ENCODE measurements around the gene USP34.
"Not testable (repeated sequence)": the region's sequence is repeated elsewhere in the genome, so short reads cannot be mapped to it uniquely, and the experiment has no call there.

Gene USP34

GRCh38 chr2:61470965-61471904, at the start of gene USP34:
Gene USP34, minus strand, starts transcription at chr2:61471087. Its CDS starts 395 bp downstream, at chr2:61470692.
- DNase-seq, result peak; percentile 57 to 97 (median 90)

GRCh38 chr2:61520261-61520660, 49.4 kb upstream of the USP34 start:
- DNase-seq, result no peak

GRCh38 chr2:61512768-61513398, 42.0 kb upstream of the USP34 start:
- DNase-seq, result no peak

GRCh38 chr2:61510674-61511671, 40.1 kb upstream of the USP34 start:
- no peak for DNase-seq

- DNase-seq, result no peak
These were observed 34.1 kb upstream of the USP34 start for GRCh38 chr2:61504949-61505348.

- no peak for DNase-seq
These were observed 28.2 kb upstream of the USP34 start for GRCh38 chr2:61499060-61499459.

- DNase-seq, result no peak
These were observed 22.6 kb upstream of the USP34 start for GRCh38 chr2:61493523-61493942.

GRCh38 chr2:61492476-61492875, 21.6 kb upstream of the USP34 start:
- no peak for DNase-seq

GRCh38 chr2:61485281-61485680, 14.4 kb upstream of the USP34 start:
- DNase-seq, result no peak

- DNase-seq, result no peak
These were observed 7.2 kb upstream of the USP34 start for GRCh38 chr2:61478086-61478485.

GRCh38 chr2:61476929-61477589, 6.2 kb upstream of the USP34 start:
- DNase-seq, result peak in 1 of 56 donors; percentile 2

- DNase-seq, result peak in 6 of 56 donors; percentile 11 to 72 (median 36)
These were observed 1.3 kb upstream of the USP34 start for GRCh38 chr2:61471905-61472805.

GRCh38 chr2:61470122-61470951, 550 bp downstream of the USP34 start:
- peak in 54 of 56 donors; percentile 10 to 91 (median 80) for DNase-seq

GRCh38 chr2:61469424-61470121, 1.3 kb downstream of the USP34 start:
- no peak for DNase-seq

- DNase-seq, result not testable (repeated sequence)
These were observed 2.7 kb downstream of the USP34 start for GRCh38 chr2:61468231-61468630.

- no peak for DNase-seq
These were observed 5.8 kb downstream of the USP34 start for GRCh38 chr2:61465045-61465444.

- no peak for DNase-seq
These were observed 7.0 kb downstream of the USP34 start for GRCh38 chr2:61463769-61464475.
